H4 (cell line): Measurements from ENCODE around the gene CHP1. TPM values are rescaled to one million over a fixed set of nuclear protein-coding genes. Genes with fewer than 3 reads are reported as not detected.
"Not testable (repeated sequence)": the region's sequence is repeated elsewhere in the genome, so short reads cannot be mapped to it uniquely, and the experiment has no call there.

Source experiments
- DNase-seq: peaks from one replicate; pipeline ENCODE4 v3.0.0-alpha.2; 2015; ENCODE audit warnings: low spot score
- total RNA-seq: library from RNA; depleted of rRNA; stranded (reverse); fragments of >200 nt; shearing (Covaris generic); gene quantifications from 2 replicates; pipeline ENCODE4 v1.2.3, GENCODE V29; 2014

The CHP1 gene
- total RNA-seq, 1 experiment from 2014 or later: 134 TPM

DNA sequence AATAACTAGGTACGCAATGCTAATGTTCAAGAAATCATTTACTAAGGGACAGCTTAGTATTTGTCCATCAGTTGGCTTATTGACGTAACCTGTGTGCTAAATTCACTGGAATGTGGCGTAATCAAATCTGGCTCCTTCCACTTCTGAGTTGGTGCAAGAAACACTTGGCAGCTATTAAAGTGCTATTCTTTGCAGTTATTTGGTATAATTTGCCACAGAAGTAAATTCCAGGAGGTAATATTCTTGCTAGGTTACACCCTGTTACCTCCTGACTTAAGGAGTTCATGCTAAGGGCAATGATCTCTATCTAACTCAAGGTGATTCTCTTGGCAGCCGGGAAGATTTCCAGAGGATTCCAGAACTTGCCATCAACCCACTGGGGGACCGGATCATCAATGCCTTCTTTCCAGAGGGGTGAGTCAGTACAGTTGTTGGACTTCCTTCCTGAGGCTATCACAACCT, 25.5 kb downstream of the CHP1 start:
- no peak for DNase-seq

DNA sequence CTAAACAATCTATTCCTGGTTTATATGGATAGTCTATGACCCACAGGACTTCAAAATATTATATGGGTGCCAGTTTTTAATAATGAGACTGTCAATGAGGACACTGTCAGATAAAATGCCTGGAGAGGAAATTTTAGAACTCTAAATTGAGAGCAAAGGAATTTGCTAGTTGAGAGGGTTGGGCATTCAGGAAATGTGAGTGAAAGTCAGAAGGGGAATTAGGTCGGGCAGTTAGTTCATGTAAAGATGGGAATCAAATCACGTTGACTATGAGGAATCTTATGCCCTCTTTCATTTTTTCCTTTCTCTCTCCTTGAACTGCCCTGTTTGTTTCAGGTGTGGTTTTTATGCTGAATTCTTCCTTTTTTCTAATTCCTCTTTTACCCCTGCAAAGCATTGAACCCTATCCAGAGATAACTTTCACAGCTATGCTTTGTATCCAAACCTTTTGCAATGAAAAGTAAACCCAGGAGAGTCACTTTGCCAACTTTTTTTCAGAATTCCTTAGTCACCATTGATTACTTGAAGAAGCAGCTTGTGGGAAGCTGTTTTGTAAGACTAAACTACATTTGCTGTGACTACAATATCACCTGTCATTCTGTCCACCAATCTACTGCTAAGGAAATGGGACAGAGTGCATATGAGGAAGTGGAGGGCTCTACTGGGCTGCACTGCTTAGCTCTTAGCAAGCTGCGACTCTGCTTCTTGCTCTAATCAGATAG, 27.8 kb downstream of the CHP1 start:
- DNase-seq: peak; percentile 60

DNA sequence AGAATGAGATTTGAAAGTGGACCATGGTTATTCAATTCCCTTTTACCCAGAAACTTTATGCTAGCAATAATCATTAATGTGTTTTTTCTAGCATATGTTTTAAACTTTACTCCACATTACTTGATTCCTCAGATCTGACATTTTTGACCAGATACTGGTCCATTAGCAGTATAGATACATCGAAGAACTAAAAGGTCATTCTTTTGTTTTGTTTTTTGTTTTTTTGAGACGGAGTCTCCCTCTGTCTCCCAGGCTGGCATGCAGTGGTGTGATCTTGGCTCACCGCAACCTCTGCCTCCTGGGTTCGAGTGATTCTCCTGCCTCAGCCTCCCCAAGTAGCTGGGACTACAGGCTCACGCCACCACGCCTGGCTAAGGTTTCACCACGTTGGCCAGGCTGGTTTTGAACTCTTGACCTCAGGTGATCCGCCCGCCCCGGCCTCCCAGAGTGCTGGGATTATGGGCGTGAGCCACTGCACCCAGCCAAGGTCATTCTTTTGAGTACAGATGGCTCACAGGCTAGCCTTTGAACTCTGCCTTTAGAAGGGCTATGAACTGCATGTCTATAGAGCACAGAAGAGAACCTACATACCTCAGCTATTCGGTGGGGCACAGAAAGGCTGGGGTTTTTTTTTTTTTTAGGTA, 28.6 kb downstream of the CHP1 start:
- no peak for DNase-seq

DNA sequence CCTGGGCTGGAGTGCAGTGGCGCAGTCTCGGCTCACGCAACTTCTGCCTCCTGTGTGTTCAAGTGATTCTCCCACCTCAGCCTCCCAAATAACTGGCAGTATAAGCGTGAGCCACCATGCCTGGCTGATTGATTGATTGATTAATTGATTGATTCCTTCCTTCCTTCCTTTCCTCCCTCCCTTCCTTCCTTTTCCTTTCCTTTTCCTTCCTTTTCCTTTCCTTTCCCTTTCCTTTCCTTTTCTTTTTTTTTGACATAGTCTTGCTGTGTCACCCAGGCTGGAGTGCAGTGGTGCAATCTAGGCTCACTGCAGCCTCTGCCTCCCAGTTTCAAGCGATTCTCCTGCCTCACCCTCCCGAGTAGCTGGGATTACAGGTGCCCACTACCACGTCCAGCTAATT, 29.9 kb downstream of the CHP1 start:
- not testable (repeated sequence) for DNase-seq

DNA sequence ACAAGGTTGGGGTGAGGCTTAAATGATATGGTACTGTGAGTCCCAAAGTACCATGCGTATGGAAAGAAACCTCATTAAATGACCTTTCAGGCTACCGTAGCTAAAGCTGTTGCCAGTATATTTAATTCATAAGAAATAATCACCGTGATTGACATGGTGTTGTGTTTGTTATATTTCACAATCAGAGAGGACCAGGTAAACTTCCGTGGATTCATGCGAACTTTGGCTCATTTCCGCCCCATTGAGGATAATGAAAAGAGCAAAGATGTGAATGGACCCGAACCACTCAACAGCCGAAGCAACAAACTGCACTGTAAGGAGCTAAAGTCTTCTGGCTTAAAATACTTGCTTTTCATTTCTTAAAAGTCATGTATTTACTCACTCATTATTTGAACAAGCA, 31.5 kb downstream of the CHP1 start:
- DNase-seq: no peak

DNA sequence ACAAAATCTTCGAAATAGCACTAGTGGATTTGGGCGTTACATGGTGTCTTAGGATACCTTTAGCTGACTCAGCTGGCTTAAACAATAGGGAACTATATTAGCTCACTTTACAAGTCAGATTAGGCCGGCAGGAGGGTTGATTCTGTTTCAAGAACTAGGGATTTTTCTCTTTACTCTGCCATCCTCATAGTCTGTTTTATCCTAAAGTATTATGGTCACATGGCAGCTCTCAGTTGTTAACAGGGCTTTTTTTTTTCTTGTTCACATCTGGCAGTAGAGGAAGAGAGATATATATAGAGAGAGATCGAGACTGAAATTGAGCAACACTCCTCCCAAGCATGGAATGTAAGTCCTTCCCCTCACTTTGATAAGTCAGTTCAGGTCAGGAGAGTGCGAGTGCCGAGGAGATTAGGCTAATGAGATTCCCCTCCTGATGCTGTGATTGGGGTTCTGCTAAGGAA, 32.9 kb downstream of the CHP1 start:
- no peak for DNase-seq

DNA sequence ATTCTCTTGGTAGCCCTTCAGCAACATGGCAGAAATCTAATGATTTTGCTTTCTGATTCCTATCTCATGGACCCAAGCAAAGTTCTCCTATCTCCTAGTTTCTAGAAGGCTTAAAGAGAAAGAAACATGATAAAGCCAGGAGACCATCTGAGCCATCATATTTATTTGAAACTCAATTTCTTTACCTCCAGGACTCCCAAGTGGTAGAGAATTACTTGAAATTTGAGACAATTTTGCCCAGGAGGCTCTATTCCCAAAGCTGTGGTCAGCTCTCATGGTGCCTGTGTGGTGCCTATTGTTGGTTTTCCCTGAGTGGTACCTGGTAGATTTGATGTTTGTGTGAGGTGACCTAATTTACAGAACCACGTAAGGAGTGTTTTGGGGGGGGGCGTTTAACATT, 38.8 kb downstream of the CHP1 start:
- no peak for DNase-seq

DNA sequence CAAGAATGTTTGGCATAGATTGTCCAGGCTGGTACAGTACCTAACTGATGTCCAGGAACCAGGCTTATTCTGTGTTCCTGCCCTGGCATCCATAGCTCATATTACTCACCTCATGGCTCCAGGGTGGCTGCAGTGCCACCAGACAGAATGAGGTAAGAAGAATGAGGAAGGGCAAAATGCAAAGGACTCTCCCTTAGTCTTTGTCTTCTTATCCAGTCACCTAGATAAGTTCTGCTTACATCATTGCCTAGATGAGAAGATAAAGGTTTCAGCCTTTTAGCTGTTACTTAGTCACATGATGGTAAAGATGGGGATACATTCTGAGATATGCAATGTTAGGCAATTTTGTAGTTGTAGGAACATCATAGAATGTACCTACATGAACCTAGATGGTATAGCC, 45.8 kb downstream of the CHP1 start:
- no peak for DNase-seq

DNA sequence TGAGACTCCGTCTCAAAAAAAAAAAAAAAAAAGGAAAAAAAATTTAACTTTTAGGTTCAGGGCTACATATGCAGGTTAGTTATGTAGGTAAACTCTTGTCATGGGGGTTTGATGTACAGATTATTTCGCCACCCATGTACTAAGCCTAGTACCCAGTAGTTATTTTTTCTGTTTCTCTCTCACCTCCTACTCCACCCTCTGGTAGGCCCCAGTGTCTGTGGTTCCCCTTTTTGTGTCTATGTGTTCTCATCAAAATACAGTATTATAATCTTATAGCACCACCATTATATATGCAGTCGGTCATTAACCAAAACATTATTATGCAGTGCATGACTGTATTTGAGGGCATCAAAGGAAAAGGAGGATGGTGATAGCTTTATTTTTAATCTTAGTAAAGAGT, 47.3 kb downstream of the CHP1 start:
- DNase-seq: no peak

DNA sequence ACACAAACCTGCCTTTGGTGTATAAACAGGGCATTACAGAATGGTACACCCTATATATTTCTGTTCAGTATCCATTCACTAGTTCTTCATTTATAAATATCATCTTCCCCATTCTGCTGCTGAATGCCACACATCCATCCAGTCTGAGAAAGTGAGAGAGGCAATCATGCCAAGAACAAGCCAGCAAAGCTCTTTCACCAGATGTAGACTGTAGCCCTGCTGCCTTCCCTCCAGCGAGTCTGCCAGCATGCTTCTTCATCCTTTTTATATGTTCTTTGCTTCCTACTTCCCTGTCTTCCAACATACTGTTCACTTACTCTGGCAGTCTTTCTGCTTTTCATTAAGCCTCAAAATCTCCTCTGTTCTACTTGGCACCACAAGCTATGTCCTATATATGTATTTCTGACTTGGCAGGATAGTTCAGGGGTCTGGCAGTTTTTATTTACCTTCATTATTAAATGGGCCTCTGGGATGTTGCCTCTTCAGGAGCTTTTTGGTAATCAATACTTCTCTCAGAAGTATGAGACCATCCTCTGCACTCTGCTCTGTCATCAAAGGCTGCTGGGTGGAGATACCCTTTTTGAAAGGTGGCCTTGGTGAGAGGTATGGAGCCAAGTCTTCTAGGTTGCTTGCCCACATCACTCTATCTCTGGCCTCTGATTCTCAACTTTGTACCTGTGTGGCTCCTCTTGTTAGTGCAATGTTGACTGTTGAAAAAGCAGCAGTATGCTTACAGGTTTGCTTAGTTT, 48.6 kb downstream of the CHP1 start:
- no peak for DNase-seq

DNA sequence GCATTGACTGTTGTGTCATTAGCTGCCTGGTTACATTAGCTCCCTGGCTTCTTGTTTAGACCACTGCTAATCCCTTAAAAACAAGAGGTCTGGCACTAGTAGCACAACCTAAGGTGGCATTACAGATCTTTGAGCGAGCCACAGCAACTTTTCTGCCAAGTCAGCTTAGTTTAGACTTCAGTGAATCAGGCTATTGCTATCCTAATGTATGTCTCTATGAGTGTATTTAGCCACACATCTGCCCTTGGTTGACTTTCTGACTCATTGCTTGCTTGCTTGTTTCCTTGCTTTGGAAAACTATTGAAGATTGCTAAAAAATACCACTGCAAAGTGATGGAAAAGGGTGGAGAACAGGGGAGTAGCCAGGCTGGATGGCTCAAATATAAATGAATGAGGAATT, 50.2 kb downstream of the CHP1 start:
- peak; percentile 19 for DNase-seq

DNA sequence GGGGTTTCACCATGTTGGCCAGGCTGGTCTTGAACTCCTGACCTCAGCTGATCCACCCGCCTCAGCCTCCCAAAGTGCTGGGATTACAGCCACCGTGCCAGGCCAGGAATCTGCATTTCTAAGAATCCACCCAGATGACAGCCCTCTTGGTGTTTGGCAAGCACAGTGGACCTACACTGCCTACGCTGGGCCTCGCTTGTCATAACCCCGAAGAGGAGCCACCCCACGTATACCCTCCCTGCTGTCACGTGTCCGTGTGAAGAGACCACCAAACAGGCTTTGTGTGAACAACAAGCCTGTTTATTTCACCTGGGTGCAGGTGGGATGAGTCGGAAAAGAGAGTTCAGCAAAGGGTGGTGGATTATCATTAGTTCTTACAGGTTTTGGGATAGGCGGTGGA, 51.4 kb downstream of the CHP1 start:
- DNase-seq: not testable (repeated sequence)

DNA sequence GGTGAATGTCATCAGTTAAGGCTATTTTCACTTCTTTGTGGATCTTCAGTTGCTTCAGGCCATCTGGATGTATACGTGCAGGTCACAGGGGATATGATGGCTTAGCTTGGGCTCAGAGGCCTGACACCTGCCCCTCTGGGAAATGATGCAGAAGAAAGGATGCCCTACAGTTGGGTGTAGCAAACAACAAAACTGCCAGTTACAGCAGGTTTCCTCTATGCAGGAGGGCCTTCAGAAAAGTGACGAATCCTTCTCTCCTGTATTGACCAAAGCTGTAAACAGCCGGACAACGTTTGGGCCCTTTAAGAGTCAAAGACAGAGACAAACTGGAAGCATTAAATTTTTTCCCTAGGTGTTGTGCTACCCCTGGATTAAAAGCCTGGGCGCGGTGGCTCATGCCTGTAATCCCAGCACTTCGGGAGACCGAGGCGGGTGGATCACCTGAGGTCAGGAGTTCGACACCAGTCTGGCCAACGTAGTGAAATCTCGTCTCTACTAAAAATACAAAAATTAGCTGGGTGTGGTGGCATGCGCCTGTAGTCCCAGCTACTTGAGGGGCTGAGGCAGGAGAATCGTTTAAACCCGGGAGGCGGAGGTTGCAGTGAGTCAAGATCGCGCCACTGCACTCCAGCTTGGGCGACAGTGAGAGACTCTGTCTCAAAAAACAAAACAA, 52.0 kb downstream of the CHP1 start:
- not testable (repeated sequence) for DNase-seq

DNA sequence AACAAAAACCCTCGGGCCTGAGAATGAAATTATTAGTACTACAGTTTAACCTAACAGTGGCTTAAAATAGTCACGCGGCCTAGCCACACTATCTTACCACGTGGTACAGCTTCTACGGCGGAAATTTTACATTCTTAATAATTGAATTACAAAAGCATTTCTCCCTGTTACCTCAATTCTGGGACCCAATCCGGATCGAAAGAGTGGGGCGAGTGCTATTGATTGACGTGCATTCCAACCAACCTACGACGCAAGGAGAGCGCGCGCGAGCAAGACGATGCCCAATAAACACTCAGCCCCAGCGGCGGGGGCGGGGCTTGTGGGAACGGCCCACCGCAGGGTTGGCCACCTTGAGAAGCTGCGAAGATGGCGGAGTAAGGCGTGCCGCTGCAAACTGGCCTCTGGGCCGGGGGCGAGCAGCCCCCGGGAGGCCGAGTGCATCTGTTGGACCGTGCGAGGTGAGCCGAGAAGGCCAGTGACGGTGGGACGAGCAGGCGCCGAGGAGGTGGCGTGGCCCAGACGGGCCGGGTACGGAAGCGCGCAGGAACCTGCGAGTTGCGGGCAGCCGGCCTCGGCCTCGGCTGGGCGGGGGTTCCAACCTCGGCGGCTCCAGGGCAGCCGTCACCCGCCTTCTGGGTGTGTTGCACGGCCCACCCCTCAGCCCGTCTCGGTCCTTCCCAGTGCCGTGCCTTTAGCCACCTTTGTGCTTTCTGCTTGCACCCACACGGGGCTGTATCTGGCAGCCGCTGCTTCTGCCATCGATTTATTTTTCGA, 52.8 kb downstream of the CHP1 start:
- DNase-seq: peak; percentile 99

DNA sequence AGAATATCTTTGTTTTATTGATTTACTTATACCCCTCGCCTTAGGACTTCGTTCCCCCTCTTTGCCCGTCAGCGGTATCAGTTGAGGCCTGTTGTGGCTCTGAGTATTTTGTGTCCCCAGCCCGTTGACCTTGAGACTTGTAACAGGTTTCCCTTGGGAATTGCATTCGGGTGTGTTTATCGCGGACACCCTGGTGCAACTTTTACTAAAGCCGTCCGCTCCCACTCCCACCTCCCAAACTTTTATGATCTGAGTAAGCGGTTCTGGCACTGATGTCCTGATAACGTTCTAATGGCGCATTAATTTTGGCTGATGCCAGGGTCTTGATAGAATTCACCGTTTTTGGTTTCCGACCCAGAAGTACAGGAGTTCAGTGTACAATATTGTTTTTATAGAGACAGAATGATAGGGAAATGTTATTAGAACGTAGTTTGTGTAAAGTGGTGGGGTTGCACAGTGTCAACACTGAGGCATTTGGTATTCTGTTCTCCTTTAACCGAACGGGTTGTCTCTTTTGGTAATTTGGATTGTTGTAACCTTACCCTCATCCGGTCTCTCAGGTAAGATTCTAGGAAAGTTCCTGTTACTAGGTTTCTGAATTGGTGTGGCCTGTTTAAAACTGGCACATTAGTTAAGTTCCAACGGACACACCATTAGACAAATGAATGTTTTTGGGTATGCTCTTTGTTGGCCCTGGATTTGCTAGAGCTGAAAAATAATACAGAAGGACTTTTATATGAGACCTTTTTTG, 53.5 kb downstream of the CHP1 start:
- DNase-seq: no peak

DNA sequence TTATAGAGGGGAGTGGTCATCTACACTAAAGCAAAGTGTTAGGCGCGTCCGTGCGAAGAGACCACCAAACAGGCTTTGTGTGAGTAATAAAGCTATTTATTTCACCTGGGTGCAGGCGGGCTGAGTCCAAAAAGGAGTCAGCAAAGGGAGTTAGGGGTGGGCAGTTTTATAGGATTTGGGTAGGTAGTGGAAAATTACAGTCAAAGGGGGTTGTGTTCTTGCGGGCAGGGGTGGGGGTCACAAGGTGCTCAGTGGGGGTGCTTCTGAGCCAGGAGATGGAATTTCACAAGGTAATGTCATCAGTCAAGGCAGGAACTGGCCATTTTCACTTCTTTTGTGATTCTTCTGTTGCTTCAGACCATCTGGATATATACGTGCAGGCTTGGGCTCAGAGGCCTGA, 54.2 kb downstream of the CHP1 start:
- DNase-seq: no peak

DNA sequence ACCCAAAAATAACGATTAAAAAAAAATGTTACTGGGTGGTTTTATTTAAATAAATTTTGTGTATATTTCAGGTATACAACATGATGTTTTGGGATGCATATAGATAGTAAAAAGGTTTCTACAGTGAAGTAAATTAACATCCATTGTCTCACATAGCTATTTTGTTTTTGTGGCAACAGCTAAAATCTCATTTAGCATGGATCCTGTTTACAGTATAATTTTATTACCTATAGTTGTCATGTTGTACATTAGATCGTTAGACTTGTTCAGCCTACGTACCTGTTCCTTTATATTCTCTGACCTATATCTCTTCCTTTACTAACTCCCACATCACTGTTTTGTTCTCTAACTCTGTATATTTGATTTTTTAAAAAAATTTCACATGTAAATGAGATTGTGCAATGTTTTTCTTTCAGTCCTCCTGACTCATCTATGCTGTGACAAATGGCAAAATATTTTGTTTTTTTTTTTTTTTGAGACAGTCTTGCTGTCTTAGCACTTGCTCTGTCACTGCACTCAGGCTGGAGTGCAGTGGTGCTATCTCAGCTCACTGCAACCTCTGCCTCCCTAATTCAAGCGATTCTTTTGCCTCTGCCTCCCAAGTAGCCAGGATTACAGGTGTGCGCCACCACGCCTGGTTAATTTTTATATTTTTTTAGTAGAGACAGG, 55.7 kb downstream of the CHP1 start:
- no peak for DNase-seq

DNA sequence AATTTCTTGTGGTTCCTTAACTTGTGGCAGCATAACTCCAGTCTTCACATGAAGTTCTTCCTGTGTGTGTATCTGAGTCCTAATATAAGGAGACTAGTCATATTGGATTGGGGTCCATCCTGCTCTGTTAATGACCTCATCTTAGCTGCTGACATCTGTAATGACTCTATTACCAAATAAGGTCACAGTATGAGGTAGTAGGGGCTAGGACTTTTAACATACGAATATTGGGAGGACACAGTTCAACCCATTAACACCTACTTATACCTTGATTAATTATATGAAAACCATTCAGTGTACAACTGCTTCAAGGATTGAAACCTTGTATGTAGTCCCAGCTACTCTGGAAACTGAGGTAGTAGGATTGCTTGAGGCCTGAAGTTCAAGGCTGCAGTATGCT, 57.4 kb downstream of the CHP1 start:
- no peak for DNase-seq

DNA sequence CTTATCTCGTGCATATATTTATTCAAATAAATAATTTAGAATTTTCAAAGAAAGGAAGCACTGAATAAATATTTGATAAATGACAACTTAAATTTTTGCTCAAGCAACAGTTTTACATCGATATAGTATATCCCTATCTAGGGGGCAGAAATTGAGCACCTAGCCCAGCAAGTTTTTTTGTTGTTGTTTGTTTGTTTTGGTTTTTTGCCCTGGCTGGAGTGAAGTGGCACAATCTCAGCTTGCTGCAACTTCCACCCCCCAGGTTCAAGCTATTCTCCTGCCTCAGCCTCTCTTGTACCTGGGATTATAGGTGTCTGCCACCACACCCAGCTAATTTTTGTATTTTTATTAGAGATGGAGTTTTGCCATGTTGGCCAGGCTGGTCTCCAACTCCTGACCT, 58.9 kb downstream of the CHP1 start:
- no peak for DNase-seq

DNA sequence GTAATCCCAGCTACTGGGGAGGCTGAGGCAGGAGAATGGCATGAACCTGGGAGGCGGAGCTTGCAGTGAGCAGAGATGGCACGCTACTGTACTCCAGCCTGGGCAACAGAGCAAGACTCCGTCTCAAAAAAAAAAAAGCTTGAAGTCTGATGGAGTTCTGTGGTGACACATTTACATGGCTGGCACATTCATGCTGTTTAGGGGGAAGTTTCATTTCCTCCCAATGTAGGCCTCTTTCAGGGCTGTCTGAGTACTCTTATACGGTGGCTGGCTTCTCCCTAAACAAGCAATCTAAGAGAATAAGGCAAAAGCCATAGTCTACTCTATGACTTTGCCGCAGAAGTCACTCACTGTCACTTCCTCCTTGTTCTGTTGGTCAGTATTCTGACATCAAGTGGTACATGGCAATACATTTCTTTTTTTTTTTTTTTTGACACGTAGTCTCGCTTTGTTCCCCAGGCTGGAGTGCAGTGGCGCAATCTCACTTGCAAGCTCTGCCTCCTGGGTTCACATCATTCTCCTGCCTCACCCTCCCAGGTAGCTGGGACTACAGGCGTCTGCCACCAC, 60.1 kb downstream of the CHP1 start:
- DNase-seq: no peak
